Neural crest cell (in vitro differentiated cells): ENCODE results near the gene CEP57L1. TPM values are rescaled to one million over a fixed set of nuclear protein-coding genes. Genes with fewer than 3 reads are reported as not detected.

Experiments
- DNase-seq: peaks from one replicate; pipeline ENCODE4 v3.0.0; 2021; ENCODE audit warnings: low read depth, mixed read lengths, low spot score
- H3K27ac Mint-ChIP-seq: one replicate; pipeline ENCODE4 v1.8.0; 2021; ENCODE audit warnings: mild to moderate bottlenecking, mixed read lengths; ENCODE audit not compliant: unreplicated experiment
- H3K27me3 Mint-ChIP-seq: 2 replicates; pipeline ENCODE4 v1.8.0; 2021; ENCODE audit warnings: low read depth, mild to moderate bottlenecking, mixed read lengths
- H3K36me3 Mint-ChIP-seq: 2 replicates; pipeline ENCODE4 v1.8.0; 2021; ENCODE audit warnings: low read depth, mild to moderate bottlenecking, mixed read lengths
- H3K4me1 Mint-ChIP-seq: 2 replicates; pipeline ENCODE4 v1.8.0; 2021; ENCODE audit warnings: mixed read lengths
- H3K4me3 Mint-ChIP-seq: one replicate; pipeline ENCODE4 v1.8.0; 2021; ENCODE audit warnings: mild to moderate bottlenecking, mixed read lengths
- H3K9me3 Mint-ChIP-seq: 2 replicates; pipeline ENCODE4 v1.8.0; 2021; ENCODE audit warnings: mixed read lengths
- CTCF ChIP-seq: fragments of 200-600 bp; sonication (generic); conservative IDR thresholded peaks from 2 replicates; pipeline ENCODE4 v1.5.0; 2021; ENCODE audit warnings: antibody characterized with exemption, mild to moderate bottlenecking
- total RNA-seq: library from RNA; stranded (reverse); gene quantifications from 2 replicates; pipeline ENCODE4 v1.2.1, GENCODE V29; 2021

Gene CEP57L1
- total RNA-seq, 1 donor from 2014 or later, result 19.8 TPM

GRCh38 chr6:109117346-109118035 lies 22.2 kb downstream of the CEP57L1 start:
- no peaks in the 10 kb centered on the region for H3K9me3 Mint-ChIP-seq
- no peaks in the 10 kb centered on the region for H3K27me3 Mint-ChIP-seq

GRCh38 chr6:109118337-109118736 lies 23.0 kb downstream of the CEP57L1 start:
- H3K9me3 Mint-ChIP-seq, result no peaks in the 10 kb centered on the region
- H3K4me1 Mint-ChIP-seq, result peaks cover 3% of the 10 kb centered on the region
- H3K4me3 Mint-ChIP-seq, result no peak overlapping the region
- no peak for DNase-seq
- TF ChIP-seq CTCF, result no peak
- H3K27ac Mint-ChIP-seq, result no peak overlapping the region
- no peaks in the 10 kb centered on the region for H3K36me3 Mint-ChIP-seq
- no peaks in the 10 kb centered on the region for H3K27me3 Mint-ChIP-seq

More at GRCh38 chr6:109117346-109118035, 22.2 kb downstream of the CEP57L1 start:
- DNase-seq, result no peak
- Mint-ChIP-seq H3K27ac (no peak overlapping the region), H3K4me1 (peaks cover 7% of the 10 kb centered on the region), H3K4me3 (no peak overlapping the region), H3K36me3 (no peaks in the 10 kb centered on the region)
- TF ChIP-seq CTCF, result no peak

GRCh38 chr6:109118871-109119354 lies 23.6 kb downstream of the CEP57L1 start:
- H3K27ac Mint-ChIP-seq, result no peak overlapping the region
- no peak for TF ChIP-seq CTCF
- no peaks in the 10 kb centered on the region for H3K9me3 Mint-ChIP-seq
- H3K27me3 Mint-ChIP-seq, result no peaks in the 10 kb centered on the region
- H3K4me3 Mint-ChIP-seq, result no peak overlapping the region
- no peak for DNase-seq
- no peaks in the 10 kb centered on the region for H3K4me1 Mint-ChIP-seq
- H3K36me3 Mint-ChIP-seq, result no peaks in the 10 kb centered on the region

- no peak for DNase-seq
- TF ChIP-seq CTCF, result no peak
- H3K4me3 Mint-ChIP-seq, result no peak overlapping the region
- no peaks in the 10 kb centered on the region for H3K9me3 Mint-ChIP-seq
- H3K36me3 Mint-ChIP-seq, result no peaks in the 10 kb centered on the region
- no peaks in the 10 kb centered on the region for H3K27me3 Mint-ChIP-seq
- H3K4me1 Mint-ChIP-seq, result no peaks in the 10 kb centered on the region
- H3K27ac Mint-ChIP-seq, result no peak overlapping the region
These were observed 26.1 kb downstream of the CEP57L1 start for GRCh38 chr6:109121411-109121810.

- H3K4me3 Mint-ChIP-seq, result no peak overlapping the region
- H3K4me1 Mint-ChIP-seq, result no peaks in the 10 kb centered on the region
- H3K27me3 Mint-ChIP-seq, result no peaks in the 10 kb centered on the region
These were observed 28.9 kb downstream of the CEP57L1 start for GRCh38 chr6:109124219-109124618.

More at GRCh38 chr6:109124219-109124618, 28.9 kb downstream of the CEP57L1 start:
- Mint-ChIP-seq H3K9me3 (no peaks in the 10 kb centered on the region), H3K36me3 (no peaks in the 10 kb centered on the region), H3K27ac (no peak overlapping the region)
- no peak for DNase-seq
- TF ChIP-seq CTCF, result no peak
